HepG2 (cell line): Measurements from ENCODE around the gene PSMD3. TPM values are rescaled to one million over a fixed set of nuclear protein-coding genes. Genes with fewer than 3 reads are reported as not detected.

Source experiments
- ATF1 ChIP-seq: IDR thresholded peaks from 2 replicates; pipeline ENCODE4 v1.6.1; 2016; ENCODE audit warnings: mild to moderate bottlenecking, control low read depth
- ATM ChIP-seq: fragments of 450-650 bp; IDR thresholded peaks from 2 replicates; pipeline ENCODE4 v1.7.1; 2017; ENCODE audit warnings: mild to moderate bottlenecking, borderline replicate concordance
- BHLHE40 ChIP-seq: IDR thresholded peaks from 2 replicates; pipeline ENCODE4 v1.6.1; 2011; ENCODE audit warnings: low read length, improper control_type of control experiment
- HDAC1 ChIP-seq: sonication (generic); formaldehyde crosslinking; IDR thresholded peaks from 2 replicates; pipeline ENCODE4 v1.5.1; 2020; ENCODE audit warnings: mild to moderate bottlenecking, missing genetic modification reagents
- PPARG ChIP-seq: conservative IDR thresholded peaks from 2 replicates; pipeline ENCODE4 v1.6.1; 2016; ENCODE audit warnings: missing biosample characterization, missing genetic modification reagents
- PTBP1 ChIP-seq: fragments of 200-400 bp; formaldehyde crosslinking; IDR thresholded peaks from 2 replicates; pipeline ENCODE4 v1.6.1; 2018; ENCODE audit warnings: low read length, low read depth; ENCODE audit not compliant: poor library complexity, severe bottlenecking
- REXO4 ChIP-seq: sonication (generic); formaldehyde crosslinking; IDR thresholded peaks from 2 replicates; pipeline ENCODE4 v1.8.0; 2022; ENCODE audit warnings: missing genetic modification reagents, mild to moderate bottlenecking, borderline replicate concordance
- SKIL ChIP-seq: sonication (generic); formaldehyde crosslinking; IDR thresholded peaks from 2 replicates; pipeline ENCODE4 v1.8.0; 2022; ENCODE audit warnings: missing genetic modification reagents, mild to moderate bottlenecking, moderate library complexity, borderline replicate concordance
- SNRNP70 ChIP-seq: fragments of 200-400 bp; formaldehyde crosslinking; IDR thresholded peaks from 2 replicates; pipeline ENCODE4 v1.6.1; 2017; ENCODE audit warnings: mild to moderate bottlenecking, low read depth, low read length, moderate library complexity
- TCF12 ChIP-seq, 2 experiments: fragments of 450-650 bp in 1 of 2; sonication (generic) in 1 of 2; formaldehyde crosslinking in 1 of 2; IDR thresholded peaks; 2 replicates each; pipeline versions ENCODE4 v1.6.1 to v1.8.0; 2017 to 2022; ENCODE audit warnings: antibody characterized with exemption in 1 of 2, mild to moderate bottlenecking in 1 of 2, missing genetic modification reagents in 1 of 2, moderate library complexity in 1 of 2
- YEATS2 ChIP-seq: sonication (generic); formaldehyde crosslinking; IDR thresholded peaks from 2 replicates; pipeline ENCODE4 v1.4.0; 2020; ENCODE audit warnings: missing genetic modification reagents, borderline replicate concordance
- ZMYM4 ChIP-seq: sonication (generic); formaldehyde crosslinking; IDR thresholded peaks from 2 replicates; pipeline ENCODE4 v1.8.1; 2023; ENCODE audit warnings: mild to moderate bottlenecking, missing genetic modification reagents
- ZNF484 ChIP-seq: sonication (generic); formaldehyde crosslinking; IDR thresholded peaks from 2 replicates; pipeline ENCODE4 v1.5.1; 2020; ENCODE audit warnings: mild to moderate bottlenecking, low read depth, missing genetic modification reagents, borderline replicate concordance
- ZNF841 ChIP-seq: sonication (generic); formaldehyde crosslinking; IDR thresholded peaks from 2 replicates; pipeline ENCODE4 v1.8.1; 2023; ENCODE audit warnings: missing genetic modification reagents, borderline replicate concordance
- polyA plus RNA-seq, 8 experiments: library from polyadenylated mRNA; depleted of rRNA in 3 of 8; stranded (reverse) in 7 of 8; unstranded in 1 of 8; fragments of >200 nt; fragmentation: Illumina TruSeq in 4 of 8; extraction: Trizol in 4 of 8; gene quantifications; 2 replicates each; pipeline versions ENCODE4 v1.2.1 to v1.2.3, GENCODE V29; 2011 to 2016; ENCODE audit warnings: low read depth in 4 of 8, missing spikeins in 1 of 8, mixed read lengths in 1 of 8; ENCODE audit not compliant: insufficient read depth in 1 of 8
- total RNA-seq, 5 experiments: library from RNA; depleted of rRNA; stranded (reverse); fragments of >200 nt; fragmentation: Illumina TruSeq; extraction: Trizol; gene quantifications; 2 replicates each; pipeline ENCODE4 v1.2.3, GENCODE V29; 2016; ENCODE audit warnings: low read depth in 1 of 5
- TF ChIP-seq, protein P1 (sequence below): IDR thresholded peaks from 2 replicates; pipeline ENCODE4 v1.6.1; 2016; ENCODE audit warnings: low read depth, missing genetic modification reagents, missing compliant biosample characterization
- TF ChIP-seq, protein P2 (sequence below): sonication (generic); formaldehyde crosslinking; IDR thresholded peaks from 2 replicates; pipeline ENCODE4 v1.5.0; 2020; ENCODE audit warnings: mild to moderate bottlenecking, missing genetic modification reagents
- TF ChIP-seq, protein P3 (sequence below): sonication (generic); formaldehyde crosslinking; IDR thresholded peaks from 2 replicates; pipeline ENCODE4 v1.4.0; 2020; ENCODE audit warnings: mild to moderate bottlenecking, missing genetic modification reagents

PSMD3 gene
- total and polyA plus RNA-seq, 2 of the 13 experiments (the other 11 are each of a cell fraction or from before 2014, with no cell fraction given), result 97.4 to 146 TPM

DNA sequence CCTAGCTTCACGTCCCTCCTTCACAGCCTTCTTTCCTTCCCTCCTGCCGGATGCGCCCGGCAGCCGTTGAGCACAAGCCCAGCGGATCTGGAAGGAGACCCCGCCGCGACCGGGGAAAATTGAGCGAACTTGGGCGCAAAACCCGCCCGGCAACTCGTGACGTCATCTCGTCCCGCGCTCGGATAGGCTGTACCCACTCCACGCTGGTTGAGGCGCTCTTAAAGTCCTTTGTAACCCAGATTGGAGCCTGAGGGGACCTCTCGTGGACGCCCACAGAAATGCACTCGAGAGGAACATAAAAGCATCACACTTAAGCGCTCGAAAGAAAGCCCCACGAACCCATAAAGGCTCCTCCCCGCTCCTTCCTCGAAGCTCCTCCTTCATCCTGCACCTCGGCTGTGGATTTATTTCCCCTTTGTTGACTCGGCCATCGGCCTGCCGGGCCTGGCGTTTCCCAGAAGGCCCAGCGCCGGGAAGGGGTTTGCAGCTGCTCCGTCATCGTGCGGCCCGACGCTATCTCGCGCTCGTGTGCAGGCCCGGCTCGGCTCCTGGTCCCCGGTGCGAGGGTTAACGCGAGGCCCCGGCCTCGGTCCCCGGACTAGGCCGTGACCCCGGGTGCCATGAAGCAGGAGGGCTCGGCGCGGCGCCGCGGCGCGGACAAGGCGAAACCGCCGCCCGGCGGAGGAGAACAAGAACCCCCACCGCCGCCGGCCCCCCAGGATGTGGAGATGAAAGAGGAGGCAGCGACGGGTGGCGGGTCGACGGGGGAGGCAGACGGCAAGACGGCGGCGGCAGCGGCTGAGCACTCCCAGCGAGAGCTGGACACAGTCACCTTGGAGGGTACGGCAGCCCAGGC, at the start of gene PSMD3 (continued):
- TF ChIP-seq, protein P1, sequence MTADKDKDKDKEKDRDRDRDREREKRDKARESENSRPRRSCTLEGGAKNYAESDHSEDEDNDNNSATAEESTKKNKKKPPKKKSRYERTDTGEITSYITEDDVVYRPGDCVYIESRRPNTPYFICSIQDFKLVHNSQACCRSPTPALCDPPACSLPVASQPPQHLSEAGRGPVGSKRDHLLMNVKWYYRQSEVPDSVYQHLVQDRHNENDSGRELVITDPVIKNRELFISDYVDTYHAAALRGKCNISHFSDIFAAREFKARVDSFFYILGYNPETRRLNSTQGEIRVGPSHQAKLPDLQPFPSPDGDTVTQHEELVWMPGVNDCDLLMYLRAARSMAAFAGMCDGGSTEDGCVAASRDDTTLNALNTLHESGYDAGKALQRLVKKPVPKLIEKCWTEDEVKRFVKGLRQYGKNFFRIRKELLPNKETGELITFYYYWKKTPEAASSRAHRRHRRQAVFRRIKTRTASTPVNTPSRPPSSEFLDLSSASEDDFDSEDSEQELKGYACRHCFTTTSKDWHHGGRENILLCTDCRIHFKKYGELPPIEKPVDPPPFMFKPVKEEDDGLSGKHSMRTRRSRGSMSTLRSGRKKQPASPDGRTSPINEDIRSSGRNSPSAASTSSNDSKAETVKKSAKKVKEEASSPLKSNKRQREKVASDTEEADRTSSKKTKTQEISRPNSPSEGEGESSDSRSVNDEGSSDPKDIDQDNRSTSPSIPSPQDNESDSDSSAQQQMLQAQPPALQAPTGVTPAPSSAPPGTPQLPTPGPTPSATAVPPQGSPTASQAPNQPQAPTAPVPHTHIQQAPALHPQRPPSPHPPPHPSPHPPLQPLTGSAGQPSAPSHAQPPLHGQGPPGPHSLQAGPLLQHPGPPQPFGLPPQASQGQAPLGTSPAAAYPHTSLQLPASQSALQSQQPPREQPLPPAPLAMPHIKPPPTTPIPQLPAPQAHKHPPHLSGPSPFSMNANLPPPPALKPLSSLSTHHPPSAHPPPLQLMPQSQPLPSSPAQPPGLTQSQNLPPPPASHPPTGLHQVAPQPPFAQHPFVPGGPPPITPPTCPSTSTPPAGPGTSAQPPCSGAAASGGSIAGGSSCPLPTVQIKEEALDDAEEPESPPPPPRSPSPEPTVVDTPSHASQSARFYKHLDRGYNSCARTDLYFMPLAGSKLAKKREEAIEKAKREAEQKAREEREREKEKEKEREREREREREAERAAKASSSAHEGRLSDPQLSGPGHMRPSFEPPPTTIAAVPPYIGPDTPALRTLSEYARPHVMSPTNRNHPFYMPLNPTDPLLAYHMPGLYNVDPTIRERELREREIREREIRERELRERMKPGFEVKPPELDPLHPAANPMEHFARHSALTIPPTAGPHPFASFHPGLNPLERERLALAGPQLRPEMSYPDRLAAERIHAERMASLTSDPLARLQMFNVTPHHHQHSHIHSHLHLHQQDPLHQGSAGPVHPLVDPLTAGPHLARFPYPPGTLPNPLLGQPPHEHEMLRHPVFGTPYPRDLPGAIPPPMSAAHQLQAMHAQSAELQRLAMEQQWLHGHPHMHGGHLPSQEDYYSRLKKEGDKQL (CRISPR knock-in tag), result peak; percentile 55; the same call in 1 of the 2 replicates
- TF ChIP-seq REXO4 (peak; percentile 94; the same call in 1 of the 2 replicates), TCF12 (IDR thresholded peaks at IDR 0.05) (no peak), TCF12 (CRISPR knock-in tag; IDR thresholded peaks at IDR 0.05) (peak; percentile 87), SKIL (CRISPR knock-in tag) (peak; percentile 75), ZNF841 (CRISPR knock-in tag) (peak; percentile 90), ATM (no peak), ATF1 (CRISPR knock-in tag) (peak; percentile 99), ZMYM4 (CRISPR knock-in tag) (peak; percentile 87), BHLHE40 (peak; percentile 71), PPARG (CRISPR knock-in tag) (peak; percentile 88), HDAC1 (CRISPR knock-in tag) (peak; percentile 99), SNRNP70 (no peak), ZNF484 (CRISPR knock-in tag) (peak; percentile 95; the same call in 1 of the 2 replicates), PTBP1 (peak; percentile 80), YEATS2 (CRISPR knock-in tag) (peak; percentile 99)
- TF ChIP-seq, protein P2, sequence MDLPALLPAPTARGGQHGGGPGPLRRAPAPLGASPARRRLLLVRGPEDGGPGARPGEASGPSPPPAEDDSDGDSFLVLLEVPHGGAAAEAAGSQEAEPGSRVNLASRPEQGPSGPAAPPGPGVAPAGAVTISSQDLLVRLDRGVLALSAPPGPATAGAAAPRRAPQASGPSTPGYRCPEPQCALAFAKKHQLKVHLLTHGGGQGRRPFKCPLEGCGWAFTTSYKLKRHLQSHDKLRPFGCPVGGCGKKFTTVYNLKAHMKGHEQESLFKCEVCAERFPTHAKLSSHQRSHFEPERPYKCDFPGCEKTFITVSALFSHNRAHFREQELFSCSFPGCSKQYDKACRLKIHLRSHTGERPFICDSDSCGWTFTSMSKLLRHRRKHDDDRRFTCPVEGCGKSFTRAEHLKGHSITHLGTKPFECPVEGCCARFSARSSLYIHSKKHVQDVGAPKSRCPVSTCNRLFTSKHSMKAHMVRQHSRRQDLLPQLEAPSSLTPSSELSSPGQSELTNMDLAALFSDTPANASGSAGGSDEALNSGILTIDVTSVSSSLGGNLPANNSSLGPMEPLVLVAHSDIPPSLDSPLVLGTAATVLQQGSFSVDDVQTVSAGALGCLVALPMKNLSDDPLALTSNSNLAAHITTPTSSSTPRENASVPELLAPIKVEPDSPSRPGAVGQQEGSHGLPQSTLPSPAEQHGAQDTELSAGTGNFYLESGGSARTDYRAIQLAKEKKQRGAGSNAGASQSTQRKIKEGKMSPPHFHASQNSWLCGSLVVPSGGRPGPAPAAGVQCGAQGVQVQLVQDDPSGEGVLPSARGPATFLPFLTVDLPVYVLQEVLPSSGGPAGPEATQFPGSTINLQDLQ, result peak; percentile 80
- TF ChIP-seq, protein P3, sequence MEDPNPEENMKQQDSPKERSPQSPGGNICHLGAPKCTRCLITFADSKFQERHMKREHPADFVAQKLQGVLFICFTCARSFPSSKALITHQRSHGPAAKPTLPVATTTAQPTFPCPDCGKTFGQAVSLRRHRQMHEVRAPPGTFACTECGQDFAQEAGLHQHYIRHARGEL, result peak; percentile 69; the same call in 1 of the 2 replicates
